WTC11 (cell line): Measurements from ENCODE around the gene GABRB2. TPM values are rescaled to one million over a fixed set of nuclear protein-coding genes. Genes with fewer than 3 reads are reported as not detected.

Experiments used
- ATAC-seq: fragments of 200-7000 bp; cut with Tn5 transposase; 2 replicates; pipeline ENCODE4 v1.10.0; 2021; ENCODE audit warnings: mild to moderate bottlenecking, moderate library complexity
- CTCF ChIA-PET: fragments of 300-600 bp; sonication (Branson Sonifier 250); formaldehyde crosslinking; loops from one replicate; lab custom pipeline; 2021; ENCODE audit warnings: antibody characterized with exemption; lab: Charles Lee
- POLR2A ChIA-PET: fragments of 350-600 bp; sonication (Branson Sonifier 250); formaldehyde crosslinking; loops from one replicate; lab custom pipeline; 2021; ENCODE audit warnings: antibody characterized with exemption; lab: Charles Lee
- DNase-seq: peaks from one replicate; pipeline ENCODE4 v3.0.0; 2021; ENCODE audit warnings: low spot score
- H3K27ac Mint-ChIP-seq: 2 replicates; pipeline ENCODE4 v1.8.0; 2021; ENCODE audit warnings: mixed read lengths
- H3K27me3 Mint-ChIP-seq: 2 replicates; pipeline ENCODE4 v1.8.0; 2021; ENCODE audit warnings: low read depth, mild to moderate bottlenecking, moderate library complexity, mixed read lengths
- H3K36me3 Mint-ChIP-seq: 2 replicates; pipeline ENCODE4 v1.8.0; 2021; ENCODE audit warnings: mixed read lengths
- H3K4me1 Mint-ChIP-seq: 2 replicates; pipeline ENCODE4 v1.8.0; 2022; ENCODE audit warnings: mixed read lengths
- H3K4me3 Mint-ChIP-seq: 2 replicates; pipeline ENCODE4 v1.8.0; 2021; ENCODE audit warnings: mild to moderate bottlenecking, moderate library complexity, mixed read lengths
- H3K9me3 Mint-ChIP-seq: 2 replicates; pipeline ENCODE4 v1.8.0; 2021; ENCODE audit warnings: mixed read lengths
- AR ChIP-seq: fragments of 250-450 bp; sonication (Bioruptor Pico); IDR thresholded peaks from 2 replicates; pipeline ENCODE4 v1.9.0; 2021; ENCODE audit warnings: mild to moderate bottlenecking
- ATF2 ChIP-seq: sonication (generic); formaldehyde crosslinking; IDR thresholded peaks from 2 replicates; pipeline ENCODE4 v1.8.1; 2022; ENCODE audit warnings: low read depth, missing genetic modification reagents, borderline replicate concordance
- CBFB ChIP-seq: sonication (generic); formaldehyde crosslinking; IDR thresholded peaks from 2 replicates; pipeline ENCODE4 v1.8.1; 2022; ENCODE audit warnings: mild to moderate bottlenecking, low read depth, missing genetic modification reagents
- E2F4 ChIP-seq: sonication (generic); formaldehyde crosslinking; IDR thresholded peaks from 2 replicates; pipeline ENCODE4 v1.8.1; 2022; ENCODE audit warnings: low read depth, mild to moderate bottlenecking, moderate library complexity, missing genetic modification reagents, borderline replicate concordance
- FOXP1 ChIP-seq: sonication (generic); formaldehyde crosslinking; IDR thresholded peaks from 2 replicates; pipeline ENCODE4 v1.8.0; 2022; ENCODE audit warnings: missing genetic modification reagents, mild to moderate bottlenecking, moderate library complexity, borderline replicate concordance
- GABPB1 ChIP-seq: sonication (generic); formaldehyde crosslinking; IDR thresholded peaks from 2 replicates; pipeline ENCODE4 v1.8.1; 2023; ENCODE audit warnings: mild to moderate bottlenecking, missing genetic modification reagents
- IRF1 ChIP-seq: sonication (generic); formaldehyde crosslinking; IDR thresholded peaks from 2 replicates; pipeline ENCODE4 v1.8.0; 2023; ENCODE audit warnings: missing genetic modification reagents
- NFYB ChIP-seq: sonication (generic); formaldehyde crosslinking; conservative IDR thresholded peaks from 2 replicates; pipeline ENCODE4 v1.8.0; 2022; ENCODE audit warnings: low read depth, missing genetic modification reagents
- NR3C1 ChIP-seq: sonication (generic); formaldehyde crosslinking; conservative IDR thresholded peaks from 2 replicates; pipeline ENCODE4 v1.8.1; 2023; ENCODE audit warnings: low read depth, mild to moderate bottlenecking, missing genetic modification reagents
- TCF7 ChIP-seq: sonication (generic); formaldehyde crosslinking; IDR thresholded peaks from 2 replicates; pipeline ENCODE4 v1.8.0; 2022; ENCODE audit warnings: mild to moderate bottlenecking, low read depth, missing genetic modification reagents, moderate library complexity
- TEAD1 ChIP-seq: sonication (generic); formaldehyde crosslinking; IDR thresholded peaks from 2 replicates; pipeline ENCODE4 v1.8.0; 2022; ENCODE audit warnings: mild to moderate bottlenecking, missing genetic modification reagents
- USF1 ChIP-seq: sonication (generic); formaldehyde crosslinking; IDR thresholded peaks from 2 replicates; pipeline ENCODE4 v1.8.0; 2022; ENCODE audit warnings: mild to moderate bottlenecking, missing genetic modification reagents
- ZBTB21 ChIP-seq: sonication (generic); formaldehyde crosslinking; IDR thresholded peaks from 2 replicates; pipeline ENCODE4 v1.8.1; 2023; ENCODE audit warnings: mild to moderate bottlenecking, missing genetic modification reagents, borderline replicate concordance
- ZNF121 ChIP-seq: sonication (generic); formaldehyde crosslinking; IDR thresholded peaks from 2 replicates; pipeline ENCODE4 v1.8.0; 2023; ENCODE audit warnings: missing genetic modification reagents
- ZNF425 ChIP-seq: fragments of 250-450 bp; sonication (Bioruptor Pico); conservative IDR thresholded peaks from 2 replicates; pipeline ENCODE4 v1.9.0; 2021; ENCODE audit warnings: mild to moderate bottlenecking
- total RNA-seq: library from RNA; stranded (reverse); gene quantifications from 3 replicates; pipeline ENCODE4 v1.2.3, GENCODE V29; 2021
- TF ChIP-seq, protein P1 (sequence below): sonication (generic); formaldehyde crosslinking; IDR thresholded peaks from 2 replicates; pipeline ENCODE4 v1.8.1; 2023; ENCODE audit warnings: mild to moderate bottlenecking, missing genetic modification reagents, moderate library complexity

The GABRB2 gene
- total RNA-seq, 1 experiment from 2014 or later, result 0.79 TPM

- TF ChIP-seq FOXP1 (CRISPR knock-in tag), result no peak
- TF ChIP-seq TEAD1, result no peak
- TF ChIP-seq E2F4 (CRISPR knock-in tag), result no peak
- no peaks in the 10 kb centered on the region for H3K27me3 Mint-ChIP-seq
Measured at GRCh38 chr5:161265006-161265405, 281.5 kb downstream of the GABRB2 start.

DNA sequence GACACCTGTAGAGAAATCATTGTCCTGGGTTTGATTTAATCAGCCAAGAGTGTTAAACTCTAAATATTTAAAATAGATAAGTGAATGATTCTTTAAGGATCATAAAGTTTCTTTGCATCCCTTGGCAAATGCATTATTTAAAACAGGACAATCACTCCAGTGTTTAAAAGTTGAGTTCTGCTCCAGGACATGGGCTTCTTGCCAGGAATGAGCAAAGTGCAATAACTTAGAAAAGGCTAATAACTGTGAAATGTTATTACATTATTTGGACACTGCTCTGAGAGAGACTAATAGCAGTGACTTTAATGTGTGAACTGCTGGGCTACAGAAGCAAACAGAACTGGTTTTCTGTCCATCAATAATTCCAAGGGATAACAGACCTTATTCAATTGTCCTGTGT is 283.3 kb downstream of the GABRB2 start:
- H3K36me3 Mint-ChIP-seq, result no peaks in the 10 kb centered on the region
- TF ChIP-seq ZNF425 (CRISPR knock-in tag) (no peak), TCF7 (no peak), ZNF121 (no peak), IRF1 (no peak), NR3C1 (CRISPR knock-in tag) (no peak), CBFB (CRISPR knock-in tag) (no peak), ATF2 (CRISPR knock-in tag) (no peak), GABPB1 (CRISPR knock-in tag) (no peak)
- H3K4me1 Mint-ChIP-seq, result peaks cover 15% of the 10 kb centered on the region
- no peak overlapping the region for H3K4me3 Mint-ChIP-seq
- H3K9me3 Mint-ChIP-seq, result peaks cover 16% of the 10 kb centered on the region
- DNase-seq (no peak), ATAC-seq (no peak)
- ChIA-PET POLR2A (no interaction called here), CTCF (no interaction called here)
- no peak overlapping the region for H3K27ac Mint-ChIP-seq
- no peaks in the 10 kb centered on the region for H3K27me3 Mint-ChIP-seq

More at GRCh38 chr5:161265006-161265405, 281.5 kb downstream of the GABRB2 start:
- no peak overlapping the region for H3K4me3 Mint-ChIP-seq
- no peak overlapping the region for H3K27ac Mint-ChIP-seq
- no peak for DNase-seq
- H3K4me1 Mint-ChIP-seq, result 0 out of 2 replicates have a peak, but pooled peaks cover 3% of the 10 kb centered on the region
- peaks cover 26% of the 10 kb centered on the region for H3K9me3 Mint-ChIP-seq
- POLR2A ChIA-PET, result no interaction called here
- H3K36me3 Mint-ChIP-seq, result peaks cover 5% of the 10 kb centered on the region
- CTCF ChIA-PET, result no interaction called here
- ATAC-seq, result no peak

DNA sequence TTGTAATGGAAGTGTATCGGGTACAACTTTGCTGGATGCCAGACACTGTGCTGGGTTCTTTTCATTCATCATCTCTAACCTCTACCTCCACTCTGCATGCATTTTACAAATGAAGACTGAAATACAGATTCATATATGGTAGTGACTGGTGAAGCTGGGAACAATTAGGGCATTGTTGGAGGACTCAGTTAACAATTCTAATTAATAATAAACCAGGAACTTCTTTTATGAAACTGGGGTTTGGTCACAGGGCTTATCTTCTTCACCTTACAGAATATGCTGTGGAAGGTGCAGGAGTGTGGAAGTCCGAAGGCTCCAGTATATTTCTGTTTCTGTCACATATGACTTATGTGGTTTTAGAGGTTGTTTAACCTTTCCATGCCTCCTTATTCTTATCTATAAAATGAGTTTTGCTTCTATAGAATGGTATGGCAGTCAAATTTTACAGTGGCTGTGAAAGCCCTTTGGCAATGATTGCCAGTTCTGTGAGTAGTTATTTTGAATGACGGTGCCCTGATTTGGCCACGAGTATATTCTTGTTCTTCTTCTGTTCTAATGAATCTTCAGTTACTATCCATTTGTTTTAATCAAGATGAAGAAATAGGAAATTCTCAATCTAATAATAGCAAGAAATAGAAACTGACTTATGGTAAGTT is 284.7 kb downstream of the GABRB2 start:
- no peak for DNase-seq
- ChIA-PET POLR2A (no interaction called here), CTCF (no interaction called here)
- TF ChIP-seq ZBTB21 (no peak), IRF1 (no peak), USF1 (no peak), TEAD1 (no peak), E2F4 (CRISPR knock-in tag) (no peak), NFYB (CRISPR knock-in tag) (no peak), AR (CRISPR knock-in tag) (no peak)
- TF ChIP-seq, protein P1, sequence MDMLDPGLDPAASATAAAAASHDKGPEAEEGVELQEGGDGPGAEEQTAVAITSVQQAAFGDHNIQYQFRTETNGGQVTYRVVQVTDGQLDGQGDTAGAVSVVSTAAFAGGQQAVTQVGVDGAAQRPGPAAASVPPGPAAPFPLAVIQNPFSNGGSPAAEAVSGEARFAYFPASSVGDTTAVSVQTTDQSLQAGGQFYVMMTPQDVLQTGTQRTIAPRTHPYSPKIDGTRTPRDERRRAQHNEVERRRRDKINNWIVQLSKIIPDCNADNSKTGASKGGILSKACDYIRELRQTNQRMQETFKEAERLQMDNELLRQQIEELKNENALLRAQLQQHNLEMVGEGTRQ (CRISPR knock-in tag), result no peak
- Mint-ChIP-seq H3K9me3 (peaks cover 10% of the 10 kb centered on the region), H3K4me1 (peaks cover 24% of the 10 kb centered on the region), H3K27ac (no peak overlapping the region), H3K36me3 (no peaks in the 10 kb centered on the region), H3K4me3 (no peak overlapping the region), H3K27me3 (no peaks in the 10 kb centered on the region)
- no peak for ATAC-seq
